ENCODE results near the gene FRMD4B. TPM values are rescaled to one million over a fixed set of nuclear protein-coding genes. Genes with fewer than 3 reads are reported as not detected.

The FRMD4B gene
- total RNA-seq, 2 donors from 2014 or later: 2.1 to 2.2 TPM

DNA sequence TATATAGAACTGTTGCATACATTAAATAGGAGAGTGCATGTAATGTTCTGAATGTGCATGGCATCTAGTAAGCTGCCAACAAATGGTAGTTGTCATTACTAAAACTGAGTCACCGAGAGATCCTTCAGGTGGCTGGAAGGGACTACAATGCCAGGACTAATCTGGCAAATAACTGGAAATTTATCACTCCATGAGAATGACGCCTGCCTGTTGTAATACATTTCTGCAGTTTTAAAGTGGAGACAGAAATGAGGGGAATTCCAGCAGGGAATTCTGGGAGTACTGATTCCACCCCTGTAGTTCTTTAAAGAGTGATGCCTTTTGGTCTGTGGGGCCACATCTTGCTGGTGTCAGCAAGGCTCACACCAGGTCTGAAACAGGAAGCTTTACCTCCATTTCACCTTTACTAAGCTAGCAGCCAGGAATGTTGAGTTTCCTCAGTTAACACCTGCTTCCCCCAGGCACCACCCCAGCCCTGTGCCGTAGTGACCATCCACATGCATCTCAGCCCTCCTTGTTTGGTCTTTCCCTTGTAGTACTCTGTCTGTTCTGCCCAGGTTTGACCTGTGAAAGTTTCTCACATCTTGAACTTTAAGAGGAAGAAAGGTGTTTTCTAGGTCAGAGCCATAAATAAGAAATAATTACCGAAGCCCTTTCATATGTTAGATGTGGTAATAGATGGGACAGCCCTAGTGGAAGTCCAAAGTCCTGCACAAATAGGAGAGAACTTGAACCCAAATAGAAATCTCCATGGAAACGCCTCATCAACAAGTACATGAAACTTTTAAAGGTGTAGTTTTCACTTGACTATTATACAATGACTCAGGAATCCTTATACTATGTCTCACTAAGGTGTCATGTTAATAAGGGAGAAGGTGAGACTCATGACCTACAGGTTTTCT, 206.8 kb downstream of the FRMD4B start:
- H3K36me3 Mint-ChIP-seq (ENCODE audit: low read depth): peaks cover 8% of the 10 kb centered on the region
- no peaks in the 10 kb centered on the region for H3K9me3 Mint-ChIP-seq
- Histone ChIP-seq H3K9me3 (ENCODE audit: control insufficient read depth, low read length) (no peaks in the 10 kb centered on the region), H3K27ac (ENCODE audit: low read depth, low read length) (no peak overlapping the region), H3K9ac (ENCODE audit: extremely low read depth, low read length, poor library complexity, severe bottlenecking) (no peak overlapping the region), H3K27me3 (ENCODE audit: control insufficient read depth, insufficient read depth, low read length, poor library complexity, severe bottlenecking) (no peaks in the 10 kb centered on the region), H3K4me3 (ENCODE audit: low read length) (no peak overlapping the region), H3K4me1 (ENCODE audit: control insufficient read depth, insufficient read depth, low read length) (no peaks in the 10 kb centered on the region), H3K36me3 (ENCODE audit: control insufficient read depth, insufficient read depth, low read length) (no peaks in the 10 kb centered on the region)
- H3K4me3 Mint-ChIP-seq: no peak overlapping the region
- no peak for DNase-seq
- H3K27me3 Mint-ChIP-seq (ENCODE audit: insufficient read depth): no peaks in the 10 kb centered on the region
- H3K27ac Mint-ChIP-seq: no peak overlapping the region
- H3K4me1 Mint-ChIP-seq: peaks cover 5% of the 10 kb centered on the region
- 91 to 98% methylated on average over 4 to 5 of the region's 5 CpGs for WGBS, 2 experiments (ENCODE audit: insufficient coverage in 1 of 2, insufficient read length in 1 of 2)
- TF ChIP-seq, protein P1, sequence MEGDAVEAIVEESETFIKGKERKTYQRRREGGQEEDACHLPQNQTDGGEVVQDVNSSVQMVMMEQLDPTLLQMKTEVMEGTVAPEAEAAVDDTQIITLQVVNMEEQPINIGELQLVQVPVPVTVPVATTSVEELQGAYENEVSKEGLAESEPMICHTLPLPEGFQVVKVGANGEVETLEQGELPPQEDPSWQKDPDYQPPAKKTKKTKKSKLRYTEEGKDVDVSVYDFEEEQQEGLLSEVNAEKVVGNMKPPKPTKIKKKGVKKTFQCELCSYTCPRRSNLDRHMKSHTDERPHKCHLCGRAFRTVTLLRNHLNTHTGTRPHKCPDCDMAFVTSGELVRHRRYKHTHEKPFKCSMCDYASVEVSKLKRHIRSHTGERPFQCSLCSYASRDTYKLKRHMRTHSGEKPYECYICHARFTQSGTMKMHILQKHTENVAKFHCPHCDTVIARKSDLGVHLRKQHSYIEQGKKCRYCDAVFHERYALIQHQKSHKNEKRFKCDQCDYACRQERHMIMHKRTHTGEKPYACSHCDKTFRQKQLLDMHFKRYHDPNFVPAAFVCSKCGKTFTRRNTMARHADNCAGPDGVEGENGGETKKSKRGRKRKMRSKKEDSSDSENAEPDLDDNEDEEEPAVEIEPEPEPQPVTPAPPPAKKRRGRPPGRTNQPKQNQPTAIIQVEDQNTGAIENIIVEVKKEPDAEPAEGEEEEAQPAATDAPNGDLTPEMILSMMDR (conservative IDR thresholded peaks at IDR 0.05): no peak

DNA sequence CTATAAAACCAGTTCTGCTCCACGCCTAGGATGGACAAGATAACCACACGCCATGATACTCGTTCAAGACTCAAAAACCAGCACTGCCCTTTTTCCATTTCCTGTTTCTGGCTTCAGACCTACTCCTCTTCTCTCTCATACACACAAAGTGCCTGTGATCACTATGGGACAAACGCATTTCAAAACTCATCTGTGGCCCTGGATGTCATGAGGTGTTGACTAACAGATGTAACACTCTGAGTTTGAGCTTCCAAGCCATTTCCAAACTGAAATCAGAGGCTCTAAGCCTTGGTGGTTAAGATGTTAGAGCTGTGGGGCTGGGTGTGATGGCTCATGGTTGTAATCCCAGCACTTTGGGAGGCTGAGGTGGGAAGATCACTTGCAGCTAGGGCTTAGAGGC, 207.8 kb downstream of the FRMD4B start:
- no peak for DNase-seq
- Histone ChIP-seq H3K36me3 (ENCODE audit: control insufficient read depth, insufficient read depth, low read length) (no peaks in the 10 kb centered on the region), H3K4me3 (ENCODE audit: low read length) (no peak overlapping the region), H3K27me3 (ENCODE audit: control insufficient read depth, insufficient read depth, low read length, poor library complexity, severe bottlenecking) (no peaks in the 10 kb centered on the region), H3K9ac (ENCODE audit: extremely low read depth, low read length, poor library complexity, severe bottlenecking) (no peak overlapping the region), H3K4me1 (ENCODE audit: control insufficient read depth, insufficient read depth, low read length) (no peaks in the 10 kb centered on the region), H3K9me3 (ENCODE audit: control insufficient read depth, low read length) (no peaks in the 10 kb centered on the region), H3K27ac (ENCODE audit: low read depth, low read length) (no peak overlapping the region)
- no peak overlapping the region for H3K4me3 Mint-ChIP-seq
- H3K4me1 Mint-ChIP-seq: peaks cover 5% of the 10 kb centered on the region
- H3K36me3 Mint-ChIP-seq (ENCODE audit: low read depth): peaks cover 8% of the 10 kb centered on the region
- no peaks in the 10 kb centered on the region for H3K9me3 Mint-ChIP-seq
- WGBS, 2 experiments (ENCODE audit: insufficient coverage in 1 of 2, insufficient read length in 1 of 2): 91 to 100% methylated on average over 3 to 4 of the region's 4 CpGs
- TF ChIP-seq, protein P1 (conservative IDR thresholded peaks at IDR 0.05): no peak
- H3K27me3 Mint-ChIP-seq (ENCODE audit: insufficient read depth): no peaks in the 10 kb centered on the region
- no peak overlapping the region for H3K27ac Mint-ChIP-seq

DNA sequence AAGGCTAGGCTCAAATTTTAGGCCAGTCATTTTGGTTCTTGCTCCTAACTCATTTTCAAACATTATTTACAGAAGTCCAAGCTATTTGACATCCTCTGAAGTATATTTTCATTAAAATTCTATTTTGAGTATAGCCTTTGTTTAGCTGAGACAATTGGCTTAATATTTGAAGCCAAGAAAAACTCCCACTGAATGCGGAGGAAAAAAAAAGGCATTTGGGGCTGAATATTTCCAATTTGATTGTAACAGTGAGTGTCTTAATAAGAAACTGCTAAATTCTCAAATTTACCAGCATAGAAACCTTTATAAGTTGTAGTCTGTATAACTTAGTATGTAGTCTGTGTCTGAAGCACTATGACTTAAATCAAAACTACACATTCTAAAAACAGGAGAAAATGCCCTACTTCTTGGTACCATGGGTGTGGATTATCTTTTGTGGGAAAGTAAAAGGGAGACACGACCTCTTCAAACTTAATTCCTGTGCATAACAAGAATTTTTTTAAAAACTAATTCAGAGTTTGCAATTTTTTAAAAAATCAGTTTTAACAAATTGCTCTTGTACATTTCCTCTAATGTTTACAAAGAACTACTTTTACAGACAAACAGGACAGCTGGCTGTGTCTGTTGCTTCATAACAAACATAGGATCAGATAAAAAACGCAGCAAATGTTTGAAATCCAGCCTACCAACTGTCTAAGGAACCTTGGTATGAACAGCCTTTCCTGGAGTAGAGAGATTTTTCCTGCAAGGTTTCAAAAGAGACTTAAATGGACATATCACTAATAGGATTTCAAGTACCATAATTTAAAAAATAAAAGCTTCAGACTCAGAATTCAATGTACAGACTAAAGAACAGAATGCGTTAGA, 210.8 kb downstream of the FRMD4B start:
- no peak overlapping the region for H3K4me3 ChIP-seq (ENCODE audit: low read length)
- H3K36me3 ChIP-seq (ENCODE audit: control insufficient read depth, insufficient read depth, low read length): no peaks in the 10 kb centered on the region
- H3K27ac ChIP-seq (ENCODE audit: low read depth, low read length): no peak overlapping the region
- Mint-ChIP-seq H3K9me3 (no peaks in the 10 kb centered on the region), H3K36me3 (ENCODE audit: low read depth) (no peaks in the 10 kb centered on the region), H3K27ac (no peak overlapping the region), H3K4me1 (peaks cover 2% of the 10 kb centered on the region), H3K4me3 (no peak overlapping the region), H3K27me3 (ENCODE audit: insufficient read depth) (no peaks in the 10 kb centered on the region)
- H3K27me3 ChIP-seq (ENCODE audit: control insufficient read depth, insufficient read depth, low read length, poor library complexity, severe bottlenecking): no peaks in the 10 kb centered on the region
- WGBS, 2 experiments (ENCODE audit: insufficient coverage in 1 of 2, insufficient read length in 1 of 2): 91 to 100% methylated on average over 2 to 3 of the region's 4 CpGs
- H3K9me3 ChIP-seq (ENCODE audit: control insufficient read depth, low read length): no peaks in the 10 kb centered on the region
- no peak for DNase-seq
- H3K4me1 ChIP-seq (ENCODE audit: control insufficient read depth, insufficient read depth, low read length): no peaks in the 10 kb centered on the region
- TF ChIP-seq, protein P1 (conservative IDR thresholded peaks at IDR 0.05): no peak
- no peak overlapping the region for H3K9ac ChIP-seq (ENCODE audit: extremely low read depth, low read length, poor library complexity, severe bottlenecking)

Measured in endodermal cell (in vitro differentiated cells).